Thyroid gland (tissue), 4 donors: ENCODE results near the gene ZNF705A.
"Not testable (repeated sequence)": the region's sequence is repeated elsewhere in the genome, so short reads cannot be mapped to it uniquely, and the experiment has no call there.

Experiments
- POLR2A ChIP-seq, 2 donors: fragments of 450-650 bp; IDR thresholded peaks; one replicate each; pipeline ENCODE4 v1.6.1; 2017; ENCODE audit warnings: antibody characterized with exemption in 2 of 2, mild to moderate bottlenecking in 2 of 2, moderate library complexity in 1 of 2
- TF ChIP-seq, protein P1 (sequence below), 6 experiments: fragments of 200-600 bp in 3 of 6; fragments of 450-650 bp in 3 of 6; sonication (generic) in 3 of 6; IDR thresholded peaks; one replicate each; pipeline ENCODE4 v1.5.1; 2016 to 2019; ENCODE audit warnings: antibody characterized with exemption in 6 of 6, mild to moderate bottlenecking in 2 of 6, inconsistent platforms in 1 of 6, moderate library complexity in 1 of 6

GRCh38 chr12:8183346-8183745, 26.5 kb downstream of the ZNF705A start:
- TF ChIP-seq, protein P1, sequence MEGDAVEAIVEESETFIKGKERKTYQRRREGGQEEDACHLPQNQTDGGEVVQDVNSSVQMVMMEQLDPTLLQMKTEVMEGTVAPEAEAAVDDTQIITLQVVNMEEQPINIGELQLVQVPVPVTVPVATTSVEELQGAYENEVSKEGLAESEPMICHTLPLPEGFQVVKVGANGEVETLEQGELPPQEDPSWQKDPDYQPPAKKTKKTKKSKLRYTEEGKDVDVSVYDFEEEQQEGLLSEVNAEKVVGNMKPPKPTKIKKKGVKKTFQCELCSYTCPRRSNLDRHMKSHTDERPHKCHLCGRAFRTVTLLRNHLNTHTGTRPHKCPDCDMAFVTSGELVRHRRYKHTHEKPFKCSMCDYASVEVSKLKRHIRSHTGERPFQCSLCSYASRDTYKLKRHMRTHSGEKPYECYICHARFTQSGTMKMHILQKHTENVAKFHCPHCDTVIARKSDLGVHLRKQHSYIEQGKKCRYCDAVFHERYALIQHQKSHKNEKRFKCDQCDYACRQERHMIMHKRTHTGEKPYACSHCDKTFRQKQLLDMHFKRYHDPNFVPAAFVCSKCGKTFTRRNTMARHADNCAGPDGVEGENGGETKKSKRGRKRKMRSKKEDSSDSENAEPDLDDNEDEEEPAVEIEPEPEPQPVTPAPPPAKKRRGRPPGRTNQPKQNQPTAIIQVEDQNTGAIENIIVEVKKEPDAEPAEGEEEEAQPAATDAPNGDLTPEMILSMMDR (IDR thresholded peaks at IDR 0.05): not testable (repeated sequence)
- TF ChIP-seq POLR2A (IDR thresholded peaks at IDR 0.05): not testable (repeated sequence)
